Nephron (organoid): ENCODE data around the gene ITCH.
A peak's percentile ranks its signal among the peaks of the same experiment; 100 is the strongest.

ENCODE experiments used
- H3K27ac Mint-ChIP-seq, 3 experiments: 2 replicates each; pipeline ENCODE4 v1.8.0; 2020; ENCODE audit warnings: mixed read lengths in 3 of 3, mild to moderate bottlenecking in 2 of 3, moderate library complexity in 1 of 3
- H3K27me3 Mint-ChIP-seq: 2 replicates; pipeline ENCODE4 v1.8.0; 2021; ENCODE audit warnings: low read depth, mild to moderate bottlenecking, moderate library complexity, mixed read lengths
- H3K36me3 Mint-ChIP-seq: 2 replicates; pipeline ENCODE4 v1.8.0; 2020; ENCODE audit warnings: low read depth, mixed read lengths
- H3K4me1 Mint-ChIP-seq: 2 replicates; pipeline ENCODE4 v1.8.0; 2020; ENCODE audit warnings: mixed read lengths
- H3K4me3 Mint-ChIP-seq, 3 experiments: 2 replicates each; pipeline ENCODE4 v1.8.0; 2020; ENCODE audit warnings: mild to moderate bottlenecking in 3 of 3, mixed read lengths in 3 of 3, moderate library complexity in 2 of 3
- H3K9me3 Mint-ChIP-seq: 2 replicates; pipeline ENCODE4 v1.8.0; 2020; ENCODE audit warnings: mixed read lengths
- CTCF ChIP-seq, 3 experiments: fragments of 200-600 bp; sonication (generic); IDR thresholded peaks; one replicate each; pipeline ENCODE4 v1.5.0; 2021; ENCODE audit warnings: antibody characterized with exemption in 3 of 3; ENCODE audit not compliant: unreplicated experiment in 3 of 3

Gene ITCH

GRCh38 chr20:34363062-34363464, at the start of gene ITCH:
ITCH (plus strand) TSS chr20:34363273; CDS start chr20:34393812, 30,539 bp downstream.
- peak within 1 kb of the TSS; percentile 95 to 98 (median 97) for H3K4me3 Mint-ChIP-seq
- no peaks in the 10 kb centered on the region for H3K9me3 Mint-ChIP-seq
- H3K27ac Mint-ChIP-seq: peak within 1 kb of the TSS; percentile 96 to 99 (median 98)
- TF ChIP-seq CTCF (IDR thresholded peaks at IDR 0.05; ENCODE audit: unreplicated experiment in 3 of 3): no peak
- H3K4me1 Mint-ChIP-seq: peaks cover 33% of the 10 kb centered on the region
- H3K27me3 Mint-ChIP-seq: peaks cover 8% of the 10 kb centered on the region
- H3K36me3 Mint-ChIP-seq: peaks cover 19% of the 10 kb centered on the region

GRCh38 chr20:34315236-34315635, 47.8 kb upstream of the ITCH start:
- no peak for TF ChIP-seq CTCF (IDR thresholded peaks at IDR 0.05; ENCODE audit: unreplicated experiment in 3 of 3)
- no peak overlapping the region for H3K4me3 Mint-ChIP-seq
- H3K27me3 Mint-ChIP-seq: peaks cover 25% of the 10 kb centered on the region
- H3K27ac Mint-ChIP-seq: no peak overlapping the region
- peaks cover 6% of the 10 kb centered on the region for H3K4me1 Mint-ChIP-seq
- H3K36me3 Mint-ChIP-seq: no peaks in the 10 kb centered on the region
- H3K9me3 Mint-ChIP-seq: no peaks in the 10 kb centered on the region

- Mint-ChIP-seq H3K36me3 (no peaks in the 10 kb centered on the region), H3K9me3 (no peaks in the 10 kb centered on the region), H3K4me1 (peaks cover 10% of the 10 kb centered on the region), H3K4me3 (no peak overlapping the region), H3K27ac (no peak overlapping the region), H3K27me3 (peaks cover 20% of the 10 kb centered on the region)
- TF ChIP-seq CTCF (IDR thresholded peaks at IDR 0.05; ENCODE audit: unreplicated experiment in 3 of 3): no peak
Observed at GRCh38 chr20:34316196-34316814, 46.8 kb upstream of the ITCH start.

GRCh38 chr20:34318609-34319443, 44.2 kb upstream of the ITCH start:
- H3K27me3 Mint-ChIP-seq: peaks cover 3% of the 10 kb centered on the region
- no peak overlapping the region for H3K4me3 Mint-ChIP-seq
- H3K27ac Mint-ChIP-seq: no peak overlapping the region
- TF ChIP-seq CTCF (IDR thresholded peaks at IDR 0.05; ENCODE audit: unreplicated experiment in 3 of 3): no peak
- peaks cover 23% of the 10 kb centered on the region for H3K4me1 Mint-ChIP-seq
- H3K9me3 Mint-ChIP-seq: no peaks in the 10 kb centered on the region
- no peaks in the 10 kb centered on the region for H3K36me3 Mint-ChIP-seq

- no peak for TF ChIP-seq CTCF (IDR thresholded peaks at IDR 0.05; ENCODE audit: unreplicated experiment in 3 of 3)
- no peaks in the 10 kb centered on the region for H3K36me3 Mint-ChIP-seq
- H3K27me3 Mint-ChIP-seq: no peaks in the 10 kb centered on the region
- H3K9me3 Mint-ChIP-seq: no peaks in the 10 kb centered on the region
- H3K27ac Mint-ChIP-seq: no peak overlapping the region
- H3K4me3 Mint-ChIP-seq: no peak overlapping the region
- H3K4me1 Mint-ChIP-seq: peaks cover 28% of the 10 kb centered on the region
Observed at GRCh38 chr20:34320861-34321260, 42.2 kb upstream of the ITCH start.
